Activated T-cell treated with anti-CD3 and anti-CD28 coated beads for 1 hour (primary cell): Measurements from ENCODE around the gene GJD2.

Experiments
- DNase-seq: peaks from one replicate; pipeline ENCODE4 v3.0.0-alpha.2; 2020; ENCODE audit warnings: low read depth

GJD2 gene

GRCh38 chr15:34754674-34755418 is at the start of gene GJD2:
Gene GJD2, minus strand, starts transcription at chr15:34754998. Its CDS starts 510 bp downstream, at chr15:34754488.
- no peak for DNase-seq

GRCh38 chr15:34804113-34804512 is 49.3 kb upstream of the GJD2 start:
- no peak for DNase-seq

- no peak for DNase-seq
These were observed 48.3 kb upstream of the GJD2 start for GRCh38 chr15:34802803-34803750.

- no peak for DNase-seq
These were observed 47.6 kb upstream of the GJD2 start for GRCh38 chr15:34802371-34802770.

GRCh38 chr15:34799149-34800101 is 44.6 kb upstream of the GJD2 start:
- no peak for DNase-seq

- no peak for DNase-seq
These were observed 42.1 kb upstream of the GJD2 start for GRCh38 chr15:34796847-34797435.

GRCh38 chr15:34795267-34796081 is 40.7 kb upstream of the GJD2 start, which contains the start of gene ACTC1:
Gene ACTC1, minus strand, starts transcription at chr15:34795549. Its CDS starts 741 bp downstream, at chr15:34794808.
- DNase-seq = no peak

- DNase-seq = no peak
These were observed 39.9 kb upstream of the GJD2 start for GRCh38 chr15:34794590-34795206.

- DNase-seq = no peak
These were observed 39.1 kb upstream of the GJD2 start for GRCh38 chr15:34793901-34794300.

GRCh38 chr15:34793071-34793470 is 38.3 kb upstream of the GJD2 start:
- no peak for DNase-seq

GRCh38 chr15:34791701-34792100 is 36.9 kb upstream of the GJD2 start:
- DNase-seq = no peak

- no peak for DNase-seq
These were observed 35.3 kb upstream of the GJD2 start for GRCh38 chr15:34790121-34790520.

- no peak for DNase-seq
These were observed 34.5 kb upstream of the GJD2 start for GRCh38 chr15:34789326-34789725.

GRCh38 chr15:34786206-34786605 is 31.4 kb upstream of the GJD2 start:
- DNase-seq = no peak

- DNase-seq = no peak
These were observed 29.2 kb upstream of the GJD2 start for GRCh38 chr15:34783991-34784390.

GRCh38 chr15:34783431-34783830 is 28.6 kb upstream of the GJD2 start:
- DNase-seq = no peak

- DNase-seq = no peak
These were observed 28.1 kb upstream of the GJD2 start for GRCh38 chr15:34782901-34783300.

- DNase-seq = no peak
These were observed 25.9 kb upstream of the GJD2 start for GRCh38 chr15:34780725-34781124.

- DNase-seq = no peak
These were observed 21.9 kb upstream of the GJD2 start for GRCh38 chr15:34776606-34777105.

GRCh38 chr15:34773917-34774316 is 19.1 kb upstream of the GJD2 start:
- DNase-seq = no peak
